Esophagus muscularis mucosa (tissue), 3 donors: Measurements from ENCODE around the gene CHEK2.

Experiments used
- POLR2A ChIP-seq: fragments of 450-650 bp; IDR thresholded peaks from one replicate; pipeline ENCODE4 v1.6.1; 2017; ENCODE audit warnings: antibody characterized with exemption, moderate library complexity, mild to moderate bottlenecking, low read depth
- POLR2AphosphoS5 ChIP-seq, 2 donors: sonication (generic); formaldehyde crosslinking; IDR thresholded peaks; one replicate each; pipeline ENCODE4 v1.6.1; 2017; ENCODE audit warnings: antibody characterized with exemption in 2 of 2
- TF ChIP-seq, protein P1 (sequence below), 3 experiments: fragments of 200-600 bp in 2 of 3; fragments of 450-650 bp in 1 of 3; sonication (generic) in 2 of 3; IDR thresholded peaks; one replicate each; pipeline ENCODE4 v1.5.1; 2017 to 2019; ENCODE audit warnings: antibody characterized with exemption in 3 of 3, mild to moderate bottlenecking in 2 of 3, moderate library complexity in 1 of 3

DNA sequence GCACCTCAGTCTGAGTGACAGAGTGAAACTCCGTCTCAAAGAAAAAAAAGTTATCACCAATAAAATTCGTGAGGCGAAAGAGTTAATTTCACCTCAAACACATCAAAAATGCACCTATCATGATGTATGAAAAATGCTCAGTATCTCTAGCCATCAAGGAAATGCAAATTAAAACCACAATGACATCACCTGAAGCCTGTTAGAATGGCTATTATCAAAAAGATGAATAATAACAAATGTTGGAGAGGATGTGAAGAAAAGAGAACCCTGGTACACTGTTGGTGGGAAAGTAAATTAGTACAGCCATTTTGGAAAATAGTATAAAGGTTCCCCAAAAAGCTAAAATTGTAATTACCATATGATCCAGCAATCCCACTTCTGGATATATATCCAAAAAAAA is 23.6 kb downstream of the CHEK2 start:
- TF ChIP-seq, protein P1, sequence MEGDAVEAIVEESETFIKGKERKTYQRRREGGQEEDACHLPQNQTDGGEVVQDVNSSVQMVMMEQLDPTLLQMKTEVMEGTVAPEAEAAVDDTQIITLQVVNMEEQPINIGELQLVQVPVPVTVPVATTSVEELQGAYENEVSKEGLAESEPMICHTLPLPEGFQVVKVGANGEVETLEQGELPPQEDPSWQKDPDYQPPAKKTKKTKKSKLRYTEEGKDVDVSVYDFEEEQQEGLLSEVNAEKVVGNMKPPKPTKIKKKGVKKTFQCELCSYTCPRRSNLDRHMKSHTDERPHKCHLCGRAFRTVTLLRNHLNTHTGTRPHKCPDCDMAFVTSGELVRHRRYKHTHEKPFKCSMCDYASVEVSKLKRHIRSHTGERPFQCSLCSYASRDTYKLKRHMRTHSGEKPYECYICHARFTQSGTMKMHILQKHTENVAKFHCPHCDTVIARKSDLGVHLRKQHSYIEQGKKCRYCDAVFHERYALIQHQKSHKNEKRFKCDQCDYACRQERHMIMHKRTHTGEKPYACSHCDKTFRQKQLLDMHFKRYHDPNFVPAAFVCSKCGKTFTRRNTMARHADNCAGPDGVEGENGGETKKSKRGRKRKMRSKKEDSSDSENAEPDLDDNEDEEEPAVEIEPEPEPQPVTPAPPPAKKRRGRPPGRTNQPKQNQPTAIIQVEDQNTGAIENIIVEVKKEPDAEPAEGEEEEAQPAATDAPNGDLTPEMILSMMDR (IDR thresholded peaks at IDR 0.05), result no peak
- TF ChIP-seq POLR2AphosphoS5 (IDR thresholded peaks at IDR 0.05) (no peak), POLR2A (no peak)
